ENCODE measurements around the gene CLSTN1. TPM values are rescaled to one million over a fixed set of nuclear protein-coding genes. Genes with fewer than 3 reads are reported as not detected.

CLSTN1 gene
- total and polyA plus RNA-seq, 4 donors: 3.1 to 13.4 (median 8.8) TPM

DNA sequence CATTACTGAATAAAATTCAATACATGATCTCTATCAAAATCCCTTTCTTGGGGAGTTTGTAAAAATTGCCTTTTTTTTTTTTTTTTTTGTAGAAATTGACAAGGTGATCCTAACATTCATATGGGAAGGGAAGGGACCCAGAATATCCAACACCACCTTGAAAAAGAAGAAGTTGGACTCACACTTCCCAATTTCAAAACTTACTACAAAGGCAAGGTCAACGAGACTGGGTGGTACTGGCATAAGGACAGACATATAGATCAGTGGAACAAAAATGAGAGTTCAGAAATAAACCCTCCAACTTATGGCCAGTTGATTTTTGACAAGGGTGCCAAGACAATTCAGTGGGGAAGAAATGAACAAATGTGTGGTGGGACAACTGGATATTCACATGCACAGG, 31.4 kb upstream of the CLSTN1 start:
- 86% methylated on average over 1 of the region's 1 CpG for WGBS
- Histone ChIP-seq H3K4me1 (ENCODE audit: control insufficient read depth in 4 of 4, insufficient read depth in 4 of 4, low read length in 3 of 4) (no peaks in the 10 kb centered on the region), H3K36me3 (ENCODE audit: control insufficient read depth in 4 of 4, insufficient read depth in 3 of 4, low read depth in 1 of 4, low read length in 3 of 4) (peaks cover 0 to 3% (median 1%) of the 10 kb centered on the region in 4 donors)

DNA sequence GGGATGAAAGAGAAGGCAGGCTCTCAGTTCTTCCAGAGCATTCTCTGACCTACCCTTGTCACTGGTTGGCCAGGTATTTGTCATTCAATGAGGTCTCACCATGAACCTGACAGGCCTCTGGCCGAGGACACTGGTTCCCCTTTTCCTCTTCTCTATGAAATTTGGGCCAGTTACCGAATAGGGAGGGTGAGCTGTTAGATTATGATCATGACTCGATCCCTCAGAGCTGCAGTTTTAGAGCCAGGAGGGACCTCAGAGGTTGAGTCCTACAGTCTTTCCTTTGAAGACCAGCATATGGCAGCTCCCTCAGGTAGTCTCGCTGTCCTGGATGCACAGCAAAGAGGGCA, 29.5 kb upstream of the CLSTN1 start:
- TF ChIP-seq YY1 (IDR thresholded peaks at IDR 0.05) (no peak), JUND (IDR thresholded peaks at IDR 0.05) (no peak), HNF4G (IDR thresholded peaks at IDR 0.05) (no peak), FOXA2 (IDR thresholded peaks at IDR 0.05) (no peak), TAF1 (conservative IDR thresholded peaks at IDR 0.05) (no peak), NR2F2 (IDR thresholded peaks at IDR 0.05) (no peak), FOXA1 (IDR thresholded peaks at IDR 0.05) (no peak)
- TF ChIP-seq, protein P1, sequence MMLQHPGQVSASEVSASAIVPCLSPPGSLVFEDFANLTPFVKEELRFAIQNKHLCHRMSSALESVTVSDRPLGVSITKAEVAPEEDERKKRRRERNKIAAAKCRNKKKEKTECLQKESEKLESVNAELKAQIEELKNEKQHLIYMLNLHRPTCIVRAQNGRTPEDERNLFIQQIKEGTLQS (IDR thresholded peaks at IDR 0.05): no peak
- TF ChIP-seq, protein P2, sequence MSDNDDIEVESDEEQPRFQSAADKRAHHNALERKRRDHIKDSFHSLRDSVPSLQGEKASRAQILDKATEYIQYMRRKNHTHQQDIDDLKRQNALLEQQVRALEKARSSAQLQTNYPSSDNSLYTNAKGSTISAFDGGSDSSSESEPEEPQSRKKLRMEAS (IDR thresholded peaks at IDR 0.05): no peak
- no peak overlapping the region for H3K27ac ChIP-seq (ENCODE audit: low read depth in 1 of 2, low read length in 2 of 2)
- peaks cover 0 to 2% (median 0%) of the 10 kb centered on the region in 4 donors for H3K36me3 ChIP-seq (ENCODE audit: control insufficient read depth in 4 of 4, insufficient read depth in 3 of 4, low read depth in 1 of 4, low read length in 3 of 4)

More for the DNA sequence above, 31.4 kb upstream of the CLSTN1 start:
- Histone ChIP-seq H3K27ac (ENCODE audit: low read depth in 1 of 2, low read length in 2 of 2) (no peak overlapping the region), H3K4me3 (ENCODE audit: low read depth in 1 of 3, low read length in 3 of 3) (no peak overlapping the region), H3K9ac (ENCODE audit: low read depth in 1 of 2, low read length in 2 of 2) (no peak overlapping the region), H3K9me3 (ENCODE audit: control insufficient read depth in 4 of 4, low read length in 3 of 4) (no peaks in the 10 kb centered on the region), H3K27me3 (ENCODE audit: control insufficient read depth in 4 of 4, insufficient read depth in 4 of 4, low read length in 3 of 4) (no peaks in the 10 kb centered on the region)
- DNase-seq (ENCODE audit: low spot score): no peak
- TF ChIP-seq RXRA (IDR thresholded peaks at IDR 0.05) (no peak), GABPA (IDR thresholded peaks at IDR 0.05 in 1 of 2, conservative IDR thresholded peaks at IDR 0.05 in 1 of 2) (no peak), TAF1 (conservative IDR thresholded peaks at IDR 0.05) (no peak), HNF4G (IDR thresholded peaks at IDR 0.05) (no peak), FOXA1 (IDR thresholded peaks at IDR 0.05) (no peak), YY1 (IDR thresholded peaks at IDR 0.05) (no peak), HNF4A (conservative IDR thresholded peaks at IDR 0.05) (no peak), NR2F2 (IDR thresholded peaks at IDR 0.05) (no peak), SP1 (IDR thresholded peaks at IDR 0.05) (no peak), RAD21 (IDR thresholded peaks at IDR 0.05) (no peak), JUND (IDR thresholded peaks at IDR 0.05) (no peak)
- TF ChIP-seq, protein P3, sequence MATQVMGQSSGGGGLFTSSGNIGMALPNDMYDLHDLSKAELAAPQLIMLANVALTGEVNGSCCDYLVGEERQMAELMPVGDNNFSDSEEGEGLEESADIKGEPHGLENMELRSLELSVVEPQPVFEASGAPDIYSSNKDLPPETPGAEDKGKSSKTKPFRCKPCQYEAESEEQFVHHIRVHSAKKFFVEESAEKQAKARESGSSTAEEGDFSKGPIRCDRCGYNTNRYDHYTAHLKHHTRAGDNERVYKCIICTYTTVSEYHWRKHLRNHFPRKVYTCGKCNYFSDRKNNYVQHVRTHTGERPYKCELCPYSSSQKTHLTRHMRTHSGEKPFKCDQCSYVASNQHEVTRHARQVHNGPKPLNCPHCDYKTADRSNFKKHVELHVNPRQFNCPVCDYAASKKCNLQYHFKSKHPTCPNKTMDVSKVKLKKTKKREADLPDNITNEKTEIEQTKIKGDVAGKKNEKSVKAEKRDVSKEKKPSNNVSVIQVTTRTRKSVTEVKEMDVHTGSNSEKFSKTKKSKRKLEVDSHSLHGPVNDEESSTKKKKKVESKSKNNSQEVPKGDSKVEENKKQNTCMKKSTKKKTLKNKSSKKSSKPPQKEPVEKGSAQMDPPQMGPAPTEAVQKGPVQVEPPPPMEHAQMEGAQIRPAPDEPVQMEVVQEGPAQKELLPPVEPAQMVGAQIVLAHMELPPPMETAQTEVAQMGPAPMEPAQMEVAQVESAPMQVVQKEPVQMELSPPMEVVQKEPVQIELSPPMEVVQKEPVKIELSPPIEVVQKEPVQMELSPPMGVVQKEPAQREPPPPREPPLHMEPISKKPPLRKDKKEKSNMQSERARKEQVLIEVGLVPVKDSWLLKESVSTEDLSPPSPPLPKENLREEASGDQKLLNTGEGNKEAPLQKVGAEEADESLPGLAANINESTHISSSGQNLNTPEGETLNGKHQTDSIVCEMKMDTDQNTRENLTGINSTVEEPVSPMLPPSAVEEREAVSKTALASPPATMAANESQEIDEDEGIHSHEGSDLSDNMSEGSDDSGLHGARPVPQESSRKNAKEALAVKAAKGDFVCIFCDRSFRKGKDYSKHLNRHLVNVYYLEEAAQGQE (IDR thresholded peaks at IDR 0.05): no peak
- TF ChIP-seq, protein P1 (IDR thresholded peaks at IDR 0.05): no peak
- TF ChIP-seq, protein P2 (IDR thresholded peaks at IDR 0.05): no peak
- TF ChIP-seq, protein P4, sequence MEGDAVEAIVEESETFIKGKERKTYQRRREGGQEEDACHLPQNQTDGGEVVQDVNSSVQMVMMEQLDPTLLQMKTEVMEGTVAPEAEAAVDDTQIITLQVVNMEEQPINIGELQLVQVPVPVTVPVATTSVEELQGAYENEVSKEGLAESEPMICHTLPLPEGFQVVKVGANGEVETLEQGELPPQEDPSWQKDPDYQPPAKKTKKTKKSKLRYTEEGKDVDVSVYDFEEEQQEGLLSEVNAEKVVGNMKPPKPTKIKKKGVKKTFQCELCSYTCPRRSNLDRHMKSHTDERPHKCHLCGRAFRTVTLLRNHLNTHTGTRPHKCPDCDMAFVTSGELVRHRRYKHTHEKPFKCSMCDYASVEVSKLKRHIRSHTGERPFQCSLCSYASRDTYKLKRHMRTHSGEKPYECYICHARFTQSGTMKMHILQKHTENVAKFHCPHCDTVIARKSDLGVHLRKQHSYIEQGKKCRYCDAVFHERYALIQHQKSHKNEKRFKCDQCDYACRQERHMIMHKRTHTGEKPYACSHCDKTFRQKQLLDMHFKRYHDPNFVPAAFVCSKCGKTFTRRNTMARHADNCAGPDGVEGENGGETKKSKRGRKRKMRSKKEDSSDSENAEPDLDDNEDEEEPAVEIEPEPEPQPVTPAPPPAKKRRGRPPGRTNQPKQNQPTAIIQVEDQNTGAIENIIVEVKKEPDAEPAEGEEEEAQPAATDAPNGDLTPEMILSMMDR (IDR thresholded peaks at IDR 0.05; ENCODE audit: low read depth, low read length, missing input control): no peak

More for the DNA sequence above, 29.5 kb upstream of the CLSTN1 start:
- Histone ChIP-seq H3K9ac (ENCODE audit: low read depth in 1 of 2, low read length in 2 of 2) (no peak overlapping the region), H3K27me3 (ENCODE audit: control insufficient read depth in 4 of 4, insufficient read depth in 4 of 4, low read length in 3 of 4) (no peaks in the 10 kb centered on the region), H3K4me1 (ENCODE audit: control insufficient read depth in 4 of 4, insufficient read depth in 4 of 4, low read length in 3 of 4) (no peaks in the 10 kb centered on the region), H3K4me3 (ENCODE audit: low read depth in 1 of 3, low read length in 3 of 3) (no peak overlapping the region), H3K9me3 (ENCODE audit: control insufficient read depth in 4 of 4, low read length in 3 of 4) (no peaks in the 10 kb centered on the region)
- 97% methylated on average over 4 of the region's 4 CpGs for WGBS
- DNase-seq (ENCODE audit: low spot score): no peak

Data from liver (tissue), 9 donors.